Right lobe of liver (tissue), 6 donors: Measurements from ENCODE around the gene NIP7. TPM values are rescaled to one million over a fixed set of nuclear protein-coding genes. Genes with fewer than 3 reads are reported as not detected.
"Not testable (repeated sequence)": the region's sequence is repeated elsewhere in the genome, so short reads cannot be mapped to it uniquely, and the experiment has no call there.

Experiments used
- ATAC-seq, 4 donors: fragments of 200-7000 bp; cut with Tn5 transposase; one replicate each; pipeline ENCODE4 v1.9.1; 2020; ENCODE audit warnings: mild to moderate bottlenecking in 4 of 4, moderate library complexity in 4 of 4
- DNase-seq, 3 donors: peaks; one replicate each; pipeline ENCODE4 v3.0.0-alpha.2; 2020
- H3K27ac ChIP-seq, 3 donors: fragments of 200-600 bp; one replicate each; pipeline ENCODE4 v1.8.0; 2022
- H3K27me3 ChIP-seq, 2 donors: fragments of 200-600 bp; one replicate each; pipeline ENCODE4 v1.8.0; 2022
- H3K36me3 ChIP-seq, 4 donors: fragments of 200-600 bp; sonication (generic) in 1 of 4; one replicate each; pipeline versions ENCODE4 v1.5.1 to v1.8.0; 2017 to 2022; ENCODE audit warnings: control low read depth in 1 of 4
- H3K4me1 ChIP-seq, 4 donors: fragments of 200-600 bp; sonication (generic) in 1 of 4; one replicate each; pipeline versions ENCODE4 v1.5.1 to v1.8.0; 2017 to 2022; ENCODE audit warnings: control low read depth in 1 of 4
- H3K4me3 ChIP-seq, 3 donors: fragments of 200-600 bp; one replicate each; pipeline ENCODE4 v1.8.0; 2022
- H3K9me3 ChIP-seq, 4 donors: fragments of 200-600 bp; sonication (generic) in 1 of 4; one replicate each; pipeline versions ENCODE4 v1.5.1 to v1.8.0; 2017 to 2022; ENCODE audit warnings: control low read depth in 1 of 4
- CTCF ChIP-seq, 4 donors: fragments of 200-600 bp in 3 of 4; fragments of 450-650 bp in 1 of 4; IDR thresholded peaks; one replicate each; pipeline versions ENCODE4 v1.5.1 to v1.8.0; 2016 to 2022; ENCODE audit warnings: antibody characterized with exemption in 4 of 4, mild to moderate bottlenecking in 2 of 4
- POLR2A ChIP-seq: fragments of 450-650 bp; IDR thresholded peaks from one replicate; pipeline ENCODE4 v1.6.1; 2017; ENCODE audit warnings: antibody characterized with exemption, mild to moderate bottlenecking
- WGBS: methylation state at CpG from one replicate; pipeline ENCODE4 v1.1.6; 2018; ENCODE audit warnings: low coverage, low lambda C conversion rate; ENCODE audit not compliant: insufficient coverage; ENCODE audit errors: missing lambda C conversion rate; 5-methylcytosine and 5-hydroxymethylcytosine counted together
- intact Hi-C, 2 donors: fragments of 100-400 bp; cut with DNase I; formaldehyde crosslinking; loops; one replicate each; pipeline versions ENCODE4 v1.11.2 to v1.14.1; 2022
- total RNA-seq, 6 experiments: library from RNA; depleted of rRNA in 2 of 6; stranded (reverse); fragments of >200 nt in 2 of 6; fragmentation: NEBNext Ultra II Directional in 3 of 6; extraction: Animal tissue kit (Norgen Biotek cat#: 25700) in 3 of 6; gene quantifications; one replicate each; pipeline versions ENCODE4 v1.1.0 to v1.2.4, GENCODE V29; 2016 to 2023
- donor health status: DM: no; HTN: yes; CAD: no.
- donor health status: DM: no; HTN: no; CAD: no.
- donor health status: DM: no; HTN: no; CAD: no.
- donor health status: DM: no; HTN: yes; CAD: no.
- donor health status: DM: no; HTN: yes; CAD: no.

NIP7 gene
- total RNA-seq, 6 experiments from 2014 or later, result 6.9 to 11.3 (median 9.4) TPM

- 69% methylated on average over 5 of the region's 6 CpGs for WGBS
- Histone ChIP-seq H3K9me3 (no peaks in the 10 kb centered on the region), H3K4me1 (peaks cover 0 to 4% (median 0%) of the 10 kb centered on the region in 4 donors), H3K27ac (no peak overlapping the region), H3K27me3 (no peaks in the 10 kb centered on the region), H3K36me3 (peaks cover 0 to 2% (median 0%) of the 10 kb centered on the region in 4 donors), H3K4me3 (peak overlapping the region in 1 of 3 donors; percentile 51)
- no peak for TF ChIP-seq POLR2A
- no peak for TF ChIP-seq CTCF (IDR thresholded peaks at IDR 0.05)
- no peak for DNase-seq
- ATAC-seq, result peak in 3 of 4 donors; percentile 11 to 34 (median 20)
- intact Hi-C loops, result no loop called here
Measured at GRCh38 chr16:69350536-69351133, 11.1 kb downstream of the NIP7 start.

- peak; percentile 91 to 95 (median 95) for ATAC-seq
Measured at GRCh38 chr16:69351309-69352027, 11.9 kb downstream of the NIP7 start, which contains the start of gene TMED6. Gene TMED6, minus strand, starts transcription at chr16:69351786. Its CDS starts 33 bp downstream, at chr16:69351753.

GRCh38 chr16:69360070-69360469 is 20.5 kb downstream of the NIP7 start:
- H3K27me3 ChIP-seq, H3K4me1 ChIP-seq, ATAC-seq, intact Hi-C loops, H3K4me3 ChIP-seq, H3K27ac ChIP-seq, H3K9me3 ChIP-seq: not testable (repeated sequence)
- peaks cover 0 to 28% (median 3%) of the 10 kb centered on the region in 4 donors for H3K36me3 ChIP-seq
- 96% methylated on average over 5 of the region's 9 CpGs for WGBS
- peak in 1 of 3 donors; percentile 24 for DNase-seq

More at GRCh38 chr16:69351309-69352027, 11.9 kb downstream of the NIP7 start, which contains the start of gene TMED6:
- no peak for TF ChIP-seq CTCF (IDR thresholded peaks at IDR 0.05)
- no peak for TF ChIP-seq POLR2A
- Histone ChIP-seq H3K27ac (peak within 1 kb of the TSS in 1 of 3 donors; percentile 7), H3K4me3 (peak within 1 kb of the TSS in 2 of 3 donors; percentile 43 to 51), H3K27me3 (no peaks in the 10 kb centered on the region), H3K4me1 (peaks cover 0 to 4% (median 0%) of the 10 kb centered on the region in 4 donors), H3K9me3 (no peaks in the 10 kb centered on the region), H3K36me3 (peaks cover 0 to 10% (median 2%) of the 10 kb centered on the region in 4 donors)
- intact Hi-C loops, result no loop called here
- 22% methylated on average over 12 of the region's 12 CpGs for WGBS
- DNase-seq, result peak in 2 of 3 donors; percentile 73 to 75

GRCh38 chr16:69363281-69363717 is 23.7 kb downstream of the NIP7 start:
- ATAC-seq (peak; percentile 21 to 70 (median 54)), DNase-seq (peak in 1 of 3 donors; percentile 23)
- no peaks in the 10 kb centered on the region for H3K9me3 ChIP-seq
- TF ChIP-seq POLR2A (no peak), CTCF (IDR thresholded peaks at IDR 0.05) (no peak)
- intact Hi-C loops, result no loop called here
- H3K4me3 ChIP-seq, result no peak overlapping the region
- WGBS, result 100% methylated on average over 2 of the region's 5 CpGs
- H3K27ac ChIP-seq, result no peak overlapping the region
- no peaks in the 10 kb centered on the region for H3K4me1 ChIP-seq
- peaks cover 0 to 38% (median 18%) of the 10 kb centered on the region in 4 donors for H3K36me3 ChIP-seq
- no peaks in the 10 kb centered on the region for H3K27me3 ChIP-seq

GRCh38 chr16:69364088-69364487 is 24.5 kb downstream of the NIP7 start:
- no peaks in the 10 kb centered on the region for H3K4me1 ChIP-seq
- ATAC-seq, result no peak
- TF ChIP-seq CTCF (IDR thresholded peaks at IDR 0.05) (no peak), POLR2A (no peak)
- DNase-seq, result peak in 1 of 3 donors; percentile 28
- H3K4me3 ChIP-seq, result no peak overlapping the region
- no peaks in the 10 kb centered on the region for H3K27me3 ChIP-seq
- no peak overlapping the region for H3K27ac ChIP-seq
- peaks cover 0 to 45% (median 19%) of the 10 kb centered on the region in 4 donors for H3K36me3 ChIP-seq
- intact Hi-C loops, result no loop called here
- H3K9me3 ChIP-seq, result no peaks in the 10 kb centered on the region
- no CpG with 5 or more reads among the region's 2 CpGs for WGBS
